Naive thymus-derived CD8-positive, alpha-beta T cell (primary cell): ENCODE measurements around the gene CERS2. TPM values are rescaled to one million over a fixed set of nuclear protein-coding genes. Genes with fewer than 3 reads are reported as not detected.

ENCODE experiments used
- ATAC-seq, 2 donors: fragments of 150-1000 bp; cut with Tn5 transposase in 1 of 2; sonication (Bioruptor Pico), chemical (Tn5 transposase) in 1 of 2; 1 replicate in 1 of 2; 2 replicates in 1 of 2; pipeline ENCODE4 v1.10.0; 2021; ENCODE audit warnings: mild to moderate bottlenecking in 2 of 2, moderate library complexity in 2 of 2
- POLR2A ChIA-PET: fragments of 350-600 bp; sonication (Branson Sonifier 250); formaldehyde crosslinking; loops from one replicate; lab custom pipeline; 2021; ENCODE audit warnings: antibody characterized with exemption; lab: Charles Lee
- DNase-seq, 10 donors: peaks; one replicate each; pipeline versions ENCODE4 v3.0.0 to v3.0.0-alpha.2; 2020 to 2022
- H3K27ac Mint-ChIP-seq, 10 donors: one replicate each; pipeline ENCODE4 v1.8.0; 2020 to 2022; ENCODE audit warnings: mild to moderate bottlenecking in 10 of 10, mixed read lengths in 10 of 10, moderate library complexity in 4 of 10, inconsistent platforms in 1 of 10
- H3K27me3 Mint-ChIP-seq, 5 donors: one replicate each; pipeline ENCODE4 v1.8.0; 2021 to 2022; ENCODE audit warnings: mixed read lengths in 5 of 5
- H3K36me3 Mint-ChIP-seq, 3 donors: one replicate each; pipeline ENCODE4 v1.8.0; 2020 to 2022; ENCODE audit warnings: mixed read lengths in 3 of 3, mild to moderate bottlenecking in 2 of 3, inconsistent platforms in 1 of 3
- H3K4me1 Mint-ChIP-seq, 4 donors: one replicate each; pipeline ENCODE4 v1.8.0; 2021 to 2022; ENCODE audit warnings: mixed read lengths in 4 of 4
- H3K4me3 Mint-ChIP-seq, 10 donors: one replicate each; pipeline ENCODE4 v1.8.0; 2020 to 2022; ENCODE audit warnings: mild to moderate bottlenecking in 10 of 10, mixed read lengths in 10 of 10, moderate library complexity in 6 of 10, inconsistent platforms in 1 of 10
- H3K9me3 Mint-ChIP-seq, 9 donors: one replicate each; pipeline ENCODE4 v1.8.0; 2020 to 2022; ENCODE audit warnings: mixed read lengths in 9 of 9, mild to moderate bottlenecking in 3 of 9, inconsistent platforms in 1 of 9, moderate library complexity in 1 of 9
- polyA plus RNA-seq, 3 donors: library from polyadenylated mRNA; unstranded; fragments of 300-500 nt; fragmentation: Illumina TruSeq; gene quantifications; one replicate each; pipeline ENCODE4 v1.2.3, GENCODE V29; 2021
- total RNA-seq, 8 experiments: library from RNA in 2 of 8; stranded (reverse) in 2 of 8; gene quantifications; one replicate each; pipeline ENCODE4 v1.2.3 and lab custom pipeline; 2021 to 2026

Gene CERS2
- total and polyA plus RNA-seq, 5 experiments from 2014 or later: 110 to 143 (median 129) TPM

- DNase-seq (no peak), ATAC-seq (no peak)
- H3K36me3 Mint-ChIP-seq: no peaks in the 10 kb centered on the region
- no peaks in the 10 kb centered on the region for H3K9me3 Mint-ChIP-seq
- H3K4me3 Mint-ChIP-seq: peak overlapping the region; percentile 21 to 92 (median 79)
- POLR2A ChIA-PET: interaction anchor here (0.6 to 4.5 kb wide), 6 partner anchors 15 to 317 kb away, joined by 3 to 32 read pairs (median 4); partner anchors contain the start of genes MINDY1 and SETDB1
- peaks cover 29 to 68% (median 63%) of the 10 kb centered on the region in 4 donors for H3K4me1 Mint-ChIP-seq
- H3K27ac Mint-ChIP-seq: peak overlapping the region; percentile 44 to 96 (median 91)
- H3K27me3 Mint-ChIP-seq: no peaks in the 10 kb centered on the region
Measured at GRCh38 chr1:150976401-150976821, 1.8 kb upstream of the CERS2 start.

- H3K27me3 Mint-ChIP-seq: no peaks in the 10 kb centered on the region
- no peaks in the 10 kb centered on the region for H3K9me3 Mint-ChIP-seq
- DNase-seq (peak in 9 of 10 donors; percentile 5 to 49 (median 24)), ATAC-seq (peak; percentile 43 to 55)
- peak overlapping the region; percentile 76 to 95 (median 93) for H3K27ac Mint-ChIP-seq
- H3K4me3 Mint-ChIP-seq: peak overlapping the region; percentile 82 to 93 (median 90)
- peaks cover 0 to 2% (median 0%) of the 10 kb centered on the region in 3 donors for H3K36me3 Mint-ChIP-seq
- peaks cover 34 to 77% (median 74%) of the 10 kb centered on the region in 4 donors for H3K4me1 Mint-ChIP-seq
- POLR2A ChIA-PET: interaction anchor here (0.5 to 4.5 kb wide), 23 partner anchors 9 to 750 kb away, joined by 3 to 32 read pairs (median 5); partner anchors contain the start of genes ENSA, GABPB2, MINDY1 and SETDB1
Measured at GRCh38 chr1:150973836-150974579, 627 bp downstream of the CERS2 start.

GRCh38 chr1:150973258-150973835, 1.3 kb downstream of the CERS2 start:
- no peak for ATAC-seq
- H3K27me3 Mint-ChIP-seq: no peaks in the 10 kb centered on the region
- POLR2A ChIA-PET: interaction anchor here (0.6 to 4.5 kb wide), 17 partner anchors 9 to 485 kb away, joined by 3 to 32 read pairs (median 5); partner anchors contain the start of genes GABPB2, MINDY1, SETDB1 and TNFAIP8L2
- H3K4me1 Mint-ChIP-seq: peaks cover 33 to 73% (median 69%) of the 10 kb centered on the region in 4 donors
- peak overlapping the region; percentile 82 to 93 (median 90) for H3K4me3 Mint-ChIP-seq
- peak in 2 of 10 donors; percentile 17 to 66 for DNase-seq
- peak overlapping the region; percentile 76 to 95 (median 93) for H3K27ac Mint-ChIP-seq
- no peaks in the 10 kb centered on the region for H3K9me3 Mint-ChIP-seq
- H3K36me3 Mint-ChIP-seq: peaks cover 0 to 8% (median 0%) of the 10 kb centered on the region in 3 donors

- H3K9me3 Mint-ChIP-seq: no peaks in the 10 kb centered on the region
- H3K4me1 Mint-ChIP-seq: peaks cover 32 to 70% (median 63%) of the 10 kb centered on the region in 4 donors
- DNase-seq: no peak
- ATAC-seq: no peak
- peak overlapping the region; percentile 76 to 95 (median 92) for H3K27ac Mint-ChIP-seq
- H3K27me3 Mint-ChIP-seq: no peaks in the 10 kb centered on the region
- peaks cover 0 to 17% (median 7%) of the 10 kb centered on the region in 3 donors for H3K36me3 Mint-ChIP-seq
- POLR2A ChIA-PET: no interaction called here
- peak overlapping the region; percentile 82 to 93 (median 90) for H3K4me3 Mint-ChIP-seq
Measured at GRCh38 chr1:150972417-150972940, 2.2 kb downstream of the CERS2 start.

GRCh38 chr1:150971583-150972416, 2.8 kb downstream of the CERS2 start:
- H3K4me3 Mint-ChIP-seq: peak overlapping the region; percentile 82 to 93 (median 90)
- H3K4me1 Mint-ChIP-seq: peaks cover 25 to 66% (median 56%) of the 10 kb centered on the region in 4 donors
- no peaks in the 10 kb centered on the region for H3K27me3 Mint-ChIP-seq
- ATAC-seq (no peak), DNase-seq (no peak)
- peak overlapping the region; percentile 76 to 95 (median 92) for H3K27ac Mint-ChIP-seq
- peaks cover 0 to 24% (median 7%) of the 10 kb centered on the region in 3 donors for H3K36me3 Mint-ChIP-seq
- H3K9me3 Mint-ChIP-seq: no peaks in the 10 kb centered on the region
- POLR2A ChIA-PET: no interaction called here

- Mint-ChIP-seq H3K27me3 (no peaks in the 10 kb centered on the region), H3K27ac (peak overlapping the region; percentile 71 to 95 (median 92)), H3K9me3 (no peaks in the 10 kb centered on the region), H3K4me3 (peak overlapping the region in 8 of 10 donors; percentile 14 to 61 (median 44)), H3K36me3 (peaks cover 0 to 32% (median 7%) of the 10 kb centered on the region in 3 donors), H3K4me1 (peaks cover 22 to 58% (median 48%) of the 10 kb centered on the region in 4 donors)
- ATAC-seq: no peak
- POLR2A ChIA-PET: interaction anchor here (0.7 to 1.5 kb wide), 2 partner anchors 8 to 158 kb away, joined by 3 to 6 read pairs; no protein-coding TSS in a partner anchor
- no peak for DNase-seq
Measured at GRCh38 chr1:150970808-150971582, 3.6 kb downstream of the CERS2 start.

GRCh38 chr1:150969626-150970025, 5.0 kb downstream of the CERS2 start:
- no peak overlapping the region for H3K4me3 Mint-ChIP-seq
- ATAC-seq (no peak), DNase-seq (no peak)
- peaks cover 21 to 56% (median 42%) of the 10 kb centered on the region in 4 donors for H3K4me1 Mint-ChIP-seq
- peak overlapping the region in 9 of 10 donors; percentile 9 to 92 (median 76) for H3K27ac Mint-ChIP-seq
- peaks cover 0 to 43% (median 7%) of the 10 kb centered on the region in 3 donors for H3K36me3 Mint-ChIP-seq
- no peaks in the 10 kb centered on the region for H3K27me3 Mint-ChIP-seq
- POLR2A ChIA-PET: interaction anchor here (0.6 to 1.5 kb wide), 5 partner anchors 9 to 606 kb away, joined by 3 to 6 read pairs (median 4); partner anchors contain the start of gene RPRD2
- H3K9me3 Mint-ChIP-seq: no peaks in the 10 kb centered on the region

GRCh38 chr1:150968491-150968890, 6.1 kb downstream of the CERS2 start:
- H3K36me3 Mint-ChIP-seq: peaks cover 0 to 54% (median 7%) of the 10 kb centered on the region in 3 donors

GRCh38 chr1:150967936-150968335, 6.7 kb downstream of the CERS2 start:
- Mint-ChIP-seq H3K36me3 (peaks cover 0 to 60% (median 8%) of the 10 kb centered on the region in 3 donors), H3K27me3 (no peaks in the 10 kb centered on the region), H3K4me1 (peaks cover 17 to 55% (median 33%) of the 10 kb centered on the region in 4 donors), H3K4me3 (no peak overlapping the region), H3K9me3 (no peaks in the 10 kb centered on the region), H3K27ac (peak overlapping the region in 8 of 10 donors; percentile 4 to 79 (median 31))
- ATAC-seq (no peak), DNase-seq (no peak)
- POLR2A ChIA-PET: interaction anchor here (0.7 kb wide), 1 partner anchor 13 kb away, joined by 3 read pairs; no protein-coding TSS in a partner anchor

More at GRCh38 chr1:150968491-150968890, 6.1 kb downstream of the CERS2 start:
- Mint-ChIP-seq H3K27me3 (no peaks in the 10 kb centered on the region), H3K4me1 (peaks cover 21 to 60% (median 39%) of the 10 kb centered on the region in 4 donors), H3K27ac (peak overlapping the region in 5 of 10 donors; percentile 21 to 84 (median 40)), H3K4me3 (no peak overlapping the region), H3K9me3 (no peaks in the 10 kb centered on the region)
- POLR2A ChIA-PET: interaction anchor here (0.7 kb wide), 1 partner anchor 12 kb away, joined by 3 read pairs; no protein-coding TSS in a partner anchor
- DNase-seq (no peak), ATAC-seq (no peak)

- H3K4me1 Mint-ChIP-seq: peaks cover 9 to 36% (median 14%) of the 10 kb centered on the region in 4 donors
- DNase-seq (no peak), ATAC-seq (no peak)
- H3K4me3 Mint-ChIP-seq: no peak overlapping the region
- POLR2A ChIA-PET: no interaction called here
- H3K9me3 Mint-ChIP-seq: no peaks in the 10 kb centered on the region
- H3K27ac Mint-ChIP-seq: peak overlapping the region in 7 of 10 donors; percentile 19 to 66 (median 30)
- peaks cover 0 to 77% (median 13%) of the 10 kb centered on the region in 3 donors for H3K36me3 Mint-ChIP-seq
- no peaks in the 10 kb centered on the region for H3K27me3 Mint-ChIP-seq
Measured at GRCh38 chr1:150966011-150966410, 8.6 kb downstream of the CERS2 start.
